ENCODE data around the gene PIAS1.

- TF ChIP-seq SIN3A (IDR thresholded peaks at IDR 0.05; ENCODE audit: borderline replicate concordance, insufficient read depth, low read length) (no peak), POLR2AphosphoS5 (IDR thresholded peaks at IDR 0.05; ENCODE audit: low read depth, low read length) (no peak), REST (IDR thresholded peaks at IDR 0.05; ENCODE audit: insufficient read depth in 1 of 2, low read depth in 2 of 2, low read length in 2 of 2) (no peak), TAF1 (IDR thresholded peaks at IDR 0.05; ENCODE audit: borderline replicate concordance, insufficient read depth, low read length) (no peak)
Observed at GRCh38 chr15:68203486-68203885, 149.4 kb downstream of the PIAS1 start.

Measured in PFSK-1 (cell line).